H54 (cell line): ENCODE results near the gene MAP2K5.
"Not testable (repeated sequence)": the region's sequence is repeated elsewhere in the genome, so short reads cannot be mapped to it uniquely, and the experiment has no call there.

Experiments
- DNase-seq: peaks from one replicate; pipeline ENCODE4 v3.0.0; 2011; ENCODE audit warnings: low spot score, mixed read lengths; ENCODE audit not compliant: insufficient read length
- FAIRE-seq: peaks from 3 replicates; lab custom pipeline; 2011; peaks lifted over from hg19 to GRCh38; lab: Jason Lieb, UNC
- POLR2A ChIP-seq: IDR thresholded peaks from 2 replicates; pipeline ENCODE4 v1.6.1; 2011; ENCODE audit warnings: low read depth, mild to moderate bottlenecking, low read length

MAP2K5 gene

DNA sequence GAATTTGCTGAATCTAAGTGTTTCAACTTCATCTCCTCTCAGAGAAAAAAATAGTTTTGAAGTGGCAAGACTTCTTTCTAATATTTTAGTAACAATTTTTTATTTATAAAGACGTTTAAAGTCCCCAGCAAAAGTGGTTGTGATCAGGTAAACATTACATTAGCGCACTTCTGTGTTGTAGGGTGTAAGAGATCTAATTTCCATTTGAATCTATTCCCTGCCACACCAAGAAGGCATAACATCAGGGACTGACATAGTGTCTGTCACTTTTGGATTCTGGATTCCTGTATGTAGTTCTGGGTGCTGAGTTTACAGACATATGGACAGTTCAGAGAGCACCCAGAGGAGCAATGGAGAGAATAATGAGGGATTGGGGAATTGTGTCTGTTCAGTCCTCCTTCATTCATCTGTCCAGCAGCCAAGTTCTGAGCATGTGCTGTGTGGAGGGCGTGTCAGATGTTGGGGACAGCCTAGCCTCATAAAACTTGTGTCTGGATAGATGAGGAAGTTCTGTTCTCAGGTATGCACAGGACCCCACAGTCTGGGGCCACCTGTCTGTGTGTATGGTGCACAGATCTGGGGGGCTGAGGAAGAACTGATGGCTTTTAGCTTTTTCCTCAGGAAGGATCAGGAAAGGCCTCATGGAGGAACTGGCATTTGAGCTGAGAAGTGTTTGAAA is 65.6 kb downstream of the MAP2K5 start:
- no peak for TF ChIP-seq POLR2A
- DNase-seq (no peak), FAIRE-seq (no peak)

DNA sequence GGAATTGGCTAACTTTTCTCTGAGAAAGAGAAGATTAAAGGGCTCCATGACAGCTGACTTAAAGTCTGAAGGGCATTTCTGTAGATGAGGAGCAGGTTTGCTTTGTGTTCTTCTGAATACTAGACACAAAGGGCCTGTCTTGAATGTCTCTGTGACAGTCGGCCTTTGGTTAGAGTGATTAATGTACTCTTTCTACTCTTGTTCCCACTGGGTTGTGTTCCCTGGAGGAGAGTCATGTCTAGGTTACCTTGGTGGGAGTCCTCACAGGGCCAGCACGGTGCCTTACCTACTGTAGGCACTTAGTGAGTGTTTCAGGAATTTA is 66.1 kb downstream of the MAP2K5 start:
- FAIRE-seq: no peak
- no peak for DNase-seq
- no peak for TF ChIP-seq POLR2A

DNA sequence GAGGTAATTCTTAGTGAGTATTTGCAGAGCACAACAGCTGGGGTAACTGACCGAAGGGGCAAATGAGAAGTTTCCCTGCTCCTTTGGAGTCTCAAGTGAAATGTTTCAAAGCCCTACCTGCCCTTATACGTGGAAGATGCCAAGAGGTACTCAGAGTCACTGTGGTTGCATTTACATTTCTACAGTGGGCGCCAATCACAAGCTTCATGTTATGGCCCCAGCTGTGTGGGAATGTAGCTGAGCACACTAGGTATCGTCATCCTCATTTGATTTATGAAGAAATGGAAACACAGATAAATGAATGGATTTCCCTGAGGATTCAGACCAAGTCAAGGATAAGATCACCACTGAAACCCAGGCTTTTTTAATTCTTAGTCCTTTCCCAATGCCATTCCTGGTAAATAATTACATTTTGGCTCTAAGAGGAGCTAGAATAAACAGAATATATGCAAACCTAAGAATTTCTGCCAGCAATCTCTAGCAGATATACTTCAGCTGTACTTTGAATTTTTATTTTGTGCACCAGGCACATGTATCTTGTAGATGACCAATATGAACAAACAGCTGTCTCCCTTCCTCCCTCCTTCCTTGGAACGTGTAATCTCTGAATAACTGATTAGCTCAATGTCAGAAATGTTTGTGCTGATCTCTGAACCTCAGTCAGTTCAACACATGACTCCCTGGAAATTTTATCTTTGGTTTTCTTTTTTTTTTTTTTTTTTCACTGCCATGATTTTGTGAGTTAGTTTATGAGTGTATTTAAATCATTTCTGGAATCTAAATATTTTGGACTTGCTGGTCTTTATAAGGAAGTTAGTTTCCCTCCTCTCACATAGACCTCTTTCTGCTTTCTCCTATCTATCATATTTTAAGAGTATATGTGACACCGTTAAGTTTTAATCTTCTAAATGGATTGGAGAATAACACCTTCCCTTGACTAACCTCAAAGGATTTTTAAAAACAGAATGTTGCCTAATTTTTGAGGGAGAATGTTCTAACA is 69.2 kb downstream of the MAP2K5 start:
- no peak for TF ChIP-seq POLR2A
- no peak for FAIRE-seq

GRCh38 chr15:67613211-67613610 is 70.7 kb downstream of the MAP2K5 start:
- DNase-seq (no peak), FAIRE-seq (no peak)
- TF ChIP-seq POLR2A: no peak

More for the DNA sequence above, 69.2 kb downstream of the MAP2K5 start:
- no peak for DNase-seq

GRCh38 chr15:67613708-67614107 is 71.2 kb downstream of the MAP2K5 start:
- FAIRE-seq (no peak), DNase-seq (peak; percentile 1)
- TF ChIP-seq POLR2A: no peak

DNA sequence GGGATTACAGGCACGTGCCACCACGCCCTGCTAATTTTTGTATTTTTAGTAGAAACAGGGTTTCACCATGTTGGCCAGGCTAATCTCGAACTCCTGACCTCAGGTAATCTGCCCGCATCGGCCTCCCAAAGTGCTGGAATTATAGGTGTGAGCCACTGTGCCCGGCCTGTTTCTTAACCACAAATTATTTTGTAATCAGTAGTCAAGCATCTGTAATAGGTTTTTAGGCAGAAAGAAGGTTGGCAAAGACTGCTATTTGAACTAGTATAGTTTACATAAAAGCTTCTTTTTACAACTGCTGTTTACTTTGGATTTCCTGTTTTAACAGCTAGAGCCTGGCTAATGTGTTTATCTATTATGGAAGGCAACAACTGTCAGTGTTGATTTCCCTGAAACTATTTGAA is 72.6 kb downstream of the MAP2K5 start:
- not testable (repeated sequence) for DNase-seq, FAIRE-seq

DNA sequence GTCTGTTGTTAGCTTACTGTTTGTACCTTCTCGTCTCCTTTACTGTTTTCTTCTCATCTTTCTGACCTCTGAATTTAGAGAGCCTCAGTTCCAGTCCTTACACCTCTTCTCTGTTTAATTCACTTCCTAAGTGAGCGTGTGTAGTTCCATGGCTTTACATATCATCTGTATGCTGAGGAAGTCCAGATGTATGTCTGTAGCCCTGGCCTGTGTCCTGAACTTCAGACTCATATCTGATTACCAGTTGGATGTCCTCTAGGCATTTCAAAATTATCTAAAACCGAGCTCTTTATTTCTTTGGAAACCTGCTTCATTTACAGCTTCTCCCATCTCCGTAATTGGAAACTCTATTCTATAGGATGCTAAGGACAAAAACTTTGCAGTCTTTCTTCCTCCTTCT is 75.8 kb downstream of the MAP2K5 start:
- no peak for DNase-seq
- TF ChIP-seq POLR2A: no peak
- no peak for FAIRE-seq

DNA sequence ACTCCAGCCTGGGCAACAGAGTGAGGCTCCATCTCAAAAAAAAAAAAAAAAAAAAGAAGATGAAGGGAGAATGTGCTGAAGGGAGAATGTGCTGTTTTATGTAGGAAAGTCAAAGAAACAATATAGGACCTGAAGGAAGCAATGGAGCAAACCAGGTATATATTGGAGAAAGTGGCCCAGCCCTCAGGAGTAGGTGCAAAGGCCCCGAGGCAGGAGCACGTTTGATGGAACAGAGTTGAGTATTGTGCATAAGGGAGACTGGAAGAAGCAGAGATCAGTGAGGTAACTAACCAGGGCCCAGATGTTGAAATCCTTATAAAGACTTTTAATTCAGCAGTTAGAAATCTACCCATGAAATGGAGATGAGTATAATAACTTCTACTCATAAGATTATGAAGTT is 79.6 kb downstream of the MAP2K5 start:
- FAIRE-seq (no peak), DNase-seq (no peak)
- no peak for TF ChIP-seq POLR2A

- TF ChIP-seq POLR2A: no peak
- DNase-seq: no peak
- FAIRE-seq: no peak
Measured at GRCh38 chr15:67632261-67632660, 89.8 kb downstream of the MAP2K5 start.

GRCh38 chr15:67635950-67636349 is 93.4 kb downstream of the MAP2K5 start:
- not testable (repeated sequence) for FAIRE-seq, DNase-seq

GRCh38 chr15:67639591-67639990 is 97.1 kb downstream of the MAP2K5 start:
- no peak for FAIRE-seq
- DNase-seq: no peak
- no peak for TF ChIP-seq POLR2A

- FAIRE-seq (no peak), DNase-seq (no peak)
- TF ChIP-seq POLR2A: no peak
Measured at GRCh38 chr15:67641453-67641852, 99.0 kb downstream of the MAP2K5 start.

DNA sequence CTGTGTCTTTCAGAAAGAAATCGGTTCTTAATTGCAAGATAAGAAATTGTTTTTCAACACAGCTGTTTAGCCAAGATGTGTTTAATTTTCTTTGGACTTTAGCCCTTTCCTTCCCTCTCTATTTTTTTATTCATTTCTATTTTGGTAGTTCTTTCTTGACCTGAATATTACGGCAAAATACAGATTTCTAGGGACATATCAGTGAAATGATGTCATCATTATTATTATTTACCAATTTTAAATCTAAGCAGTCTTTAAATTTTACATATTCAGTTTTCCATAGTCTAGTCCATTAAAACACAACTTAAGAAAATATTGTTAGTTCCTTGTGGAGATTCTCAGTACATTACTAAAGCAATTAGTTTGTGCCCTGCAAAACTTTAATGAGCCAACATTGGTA is 104.3 kb downstream of the MAP2K5 start:
- FAIRE-seq: no peak
- no peak for DNase-seq
- no peak for TF ChIP-seq POLR2A

- TF ChIP-seq POLR2A: no peak
- no peak for DNase-seq
- FAIRE-seq: no peak
Measured at GRCh38 chr15:67652586-67652985, 110.1 kb downstream of the MAP2K5 start.
